DOHH2 (cell line): ENCODE measurements around the gene FNDC3B.

Experiments
- H3F3A ChIP-seq: fragments of 200-600 bp; sonication (generic), shearing (Covaris generic); 2 replicates; pipeline ENCODE4 v1.6.0; 2016; ENCODE audit warnings: antibody characterized with exemption, mild to moderate bottlenecking; ENCODE audit not compliant: control insufficient read depth, insufficient read depth
- H3K27ac ChIP-seq: fragments of 200-600 bp; sonication (generic); 2 replicates; pipeline ENCODE4 v1.5.1; 2014; ENCODE audit warnings: low read depth, mild to moderate bottlenecking, low read length, moderate library complexity
- H3K27me3 ChIP-seq: fragments of 200-600 bp; sonication (generic); 2 replicates; pipeline ENCODE4 v1.6.1; 2014; ENCODE audit warnings: mild to moderate bottlenecking, low read length, mixed read lengths; ENCODE audit not compliant: control insufficient read depth
- H3K36me3 ChIP-seq: fragments of 200-600 bp; sonication (generic); 2 replicates; pipeline ENCODE4 v1.6.1; 2014; ENCODE audit warnings: mild to moderate bottlenecking, low read length, moderate library complexity, mixed read lengths; ENCODE audit not compliant: control insufficient read depth
- H3K4me1 ChIP-seq: fragments of 200-600 bp; sonication (generic); 2 replicates; pipeline ENCODE4 v1.6.1; 2014; ENCODE audit warnings: mild to moderate bottlenecking, low read length, mixed read lengths; ENCODE audit not compliant: control insufficient read depth
- H3K4me2 ChIP-seq: fragments of 200-600 bp; sonication (generic); 2 replicates; pipeline ENCODE4 v1.6.0; 2014; ENCODE audit warnings: mild to moderate bottlenecking, low read length, moderate library complexity
- H3K4me3 ChIP-seq: fragments of 200-600 bp; sonication (generic); 2 replicates; pipeline ENCODE4 v1.5.1; 2014; ENCODE audit warnings: mild to moderate bottlenecking, low read length, mixed read lengths
- H3K79me2 ChIP-seq: fragments of 200-600 bp; sonication (generic); 2 replicates; pipeline ENCODE4 v1.6.1; 2014; ENCODE audit warnings: mild to moderate bottlenecking, low read length, mixed read lengths; ENCODE audit not compliant: control insufficient read depth
- H3K9me2 ChIP-seq: fragments of 200-600 bp; sonication (generic); replicated peaks from 2 replicates; pipeline ENCODE4 v1.6.1; 2014; ENCODE audit warnings: mild to moderate bottlenecking, low read length, mixed read lengths; ENCODE audit not compliant: control insufficient read depth
- H3K9me3 ChIP-seq: fragments of 200-600 bp; sonication (generic); 2 replicates; pipeline ENCODE4 v1.6.1; 2014; ENCODE audit warnings: antibody characterized with exemption, low read length, mixed read lengths; ENCODE audit not compliant: control insufficient read depth, insufficient read depth
- H4K20me1 ChIP-seq: fragments of 200-600 bp; sonication (generic); 2 replicates; pipeline ENCODE4 v1.6.0; 2014; ENCODE audit warnings: low read depth, mild to moderate bottlenecking, antibody characterized with exemption, low read length, moderate library complexity; ENCODE audit not compliant: control insufficient read depth, insufficient read depth
- CTCF ChIP-seq: fragments of 200-600 bp; sonication (generic); IDR thresholded peaks from one replicate; pipeline ENCODE4 v1.5.1; 2014; ENCODE audit warnings: antibody characterized with exemption, mild to moderate bottlenecking, low read depth, low read length; ENCODE audit not compliant: poor library complexity, severe bottlenecking
- EZH2phosphoT487 ChIP-seq: fragments of 200-600 bp; sonication (generic); IDR thresholded peaks from 2 replicates; pipeline ENCODE4 v1.6.1; 2017; ENCODE audit warnings: borderline replicate concordance, mild to moderate bottlenecking, antibody characterized with exemption, low read length, moderate library complexity, mixed read lengths

The FNDC3B gene

DNA sequence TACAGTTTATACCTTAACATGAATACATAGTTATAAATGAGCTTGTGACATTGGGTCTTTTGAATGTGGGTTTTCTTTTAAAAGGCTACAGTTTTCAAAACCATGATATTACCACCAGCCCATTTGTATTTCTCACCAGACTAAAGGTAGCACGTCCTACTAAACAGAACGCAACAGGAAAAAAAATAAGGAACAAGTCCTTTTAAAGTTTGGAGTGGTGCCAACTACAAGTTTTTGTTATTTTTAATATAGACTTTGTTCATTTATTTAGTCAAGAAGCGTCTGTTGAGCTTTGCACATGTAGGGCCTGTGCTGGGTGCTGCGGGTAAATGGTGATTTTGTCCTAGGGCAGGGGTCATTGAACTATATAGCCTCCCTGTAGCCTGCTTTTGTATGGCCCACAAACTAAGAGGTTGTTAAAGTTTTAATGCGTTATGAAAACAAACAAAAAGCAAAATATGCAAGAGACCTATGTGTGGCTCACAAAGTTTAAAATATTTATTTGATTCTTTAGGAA, 244.5 kb downstream of the FNDC3B start:
- no peaks in the 10 kb centered on the region for H4K20me1 ChIP-seq
- H3K27me3 ChIP-seq: no peaks in the 10 kb centered on the region
- no peak overlapping the region for H3K4me2 ChIP-seq
- no peaks in the 10 kb centered on the region for H3K79me2 ChIP-seq
- H3K9me2 ChIP-seq: no peaks in the 10 kb centered on the region
- no peaks in the 10 kb centered on the region for H3F3A ChIP-seq
- H3K36me3 ChIP-seq: no peaks in the 10 kb centered on the region; the same call in 1 of the 2 replicates
- H3K27ac ChIP-seq: no peak overlapping the region
- TF ChIP-seq EZH2phosphoT487: no peak
- TF ChIP-seq CTCF: no peak
- no peaks in the 10 kb centered on the region for H3K9me3 ChIP-seq
- no peaks in the 10 kb centered on the region for H3K4me1 ChIP-seq
- no peak overlapping the region for H3K4me3 ChIP-seq

GRCh38 chr3:172285844-172286243, 246.5 kb downstream of the FNDC3B start:
- no peaks in the 10 kb centered on the region for H3K79me2 ChIP-seq
- H3K4me1 ChIP-seq: no peaks in the 10 kb centered on the region
- no peaks in the 10 kb centered on the region for H3F3A ChIP-seq
- no peaks in the 10 kb centered on the region for H4K20me1 ChIP-seq
- TF ChIP-seq CTCF (no peak), EZH2phosphoT487 (no peak)
- no peak overlapping the region for H3K4me2 ChIP-seq
- no peak overlapping the region for H3K4me3 ChIP-seq
- no peaks in the 10 kb centered on the region for H3K27me3 ChIP-seq
- H3K9me3 ChIP-seq: no peaks in the 10 kb centered on the region
- H3K36me3 ChIP-seq: no peaks in the 10 kb centered on the region; the same call in 1 of the 2 replicates
- H3K9me2 ChIP-seq: no peaks in the 10 kb centered on the region
- H3K27ac ChIP-seq: no peak overlapping the region

- Histone ChIP-seq H3K9me3 (no peaks in the 10 kb centered on the region), H3K4me1 (no peaks in the 10 kb centered on the region), H3F3A (no peaks in the 10 kb centered on the region), H3K27ac (no peak overlapping the region), H3K9me2 (no peaks in the 10 kb centered on the region), H3K27me3 (no peaks in the 10 kb centered on the region), H4K20me1 (no peaks in the 10 kb centered on the region), H3K79me2 (no peaks in the 10 kb centered on the region), H3K4me2 (no peak overlapping the region), H3K36me3 (no peaks in the 10 kb centered on the region; the same call in 1 of the 2 replicates), H3K4me3 (no peak overlapping the region)
- TF ChIP-seq CTCF (no peak), EZH2phosphoT487 (no peak)
Measured at GRCh38 chr3:172286548-172287148, 247.3 kb downstream of the FNDC3B start.
